ENCODE data around the gene MIOS. TPM values are rescaled to one million over a fixed set of nuclear protein-coding genes. Genes with fewer than 3 reads are reported as not detected.
A peak's percentile ranks its signal among the peaks of the same experiment; 100 is the strongest.
"Not testable (repeated sequence)": the region's sequence is repeated elsewhere in the genome, so short reads cannot be mapped to it uniquely, and the experiment has no call there.

The MIOS gene
- total RNA-seq, 1 donor from 2014 or later, result 15.1 TPM

DNA sequence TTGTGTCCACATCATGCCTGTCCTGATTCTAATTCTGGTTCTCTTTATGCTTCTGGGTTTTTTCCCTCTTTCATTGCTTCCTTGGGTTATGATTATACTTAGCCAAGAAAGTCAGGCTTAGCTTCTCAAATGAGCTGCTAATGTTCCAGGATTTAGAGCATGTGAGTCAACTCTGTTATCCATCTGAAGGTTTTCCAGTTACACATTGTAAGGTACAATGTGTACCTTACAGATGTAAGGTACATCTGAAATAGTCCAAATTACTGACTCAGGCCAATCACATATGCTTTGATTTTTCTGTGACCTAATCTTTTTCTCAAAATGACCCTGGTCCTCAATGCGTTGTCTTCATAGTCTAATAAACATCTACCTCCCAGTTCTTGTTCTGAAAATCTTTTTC is 13.3 kb upstream of the MIOS start:
- no peak for DNase-seq (ENCODE audit: low spot score)
- Mint-ChIP-seq H3K27me3 (ENCODE audit: low read depth) (no peaks in the 10 kb centered on the region), H3K36me3 (ENCODE audit: low read depth) (peaks cover 7% of the 10 kb centered on the region), H3K4me1 (ENCODE audit: low read depth) (peaks cover 13% of the 10 kb centered on the region), H3K9me3 (ENCODE audit: low read depth) (peaks cover 10% of the 10 kb centered on the region), H3K27ac (ENCODE audit: unreplicated experiment) (peak overlapping the region; percentile 37), H3K4me3 (ENCODE audit: unreplicated experiment) (no peak overlapping the region)
- TF ChIP-seq, protein P1, sequence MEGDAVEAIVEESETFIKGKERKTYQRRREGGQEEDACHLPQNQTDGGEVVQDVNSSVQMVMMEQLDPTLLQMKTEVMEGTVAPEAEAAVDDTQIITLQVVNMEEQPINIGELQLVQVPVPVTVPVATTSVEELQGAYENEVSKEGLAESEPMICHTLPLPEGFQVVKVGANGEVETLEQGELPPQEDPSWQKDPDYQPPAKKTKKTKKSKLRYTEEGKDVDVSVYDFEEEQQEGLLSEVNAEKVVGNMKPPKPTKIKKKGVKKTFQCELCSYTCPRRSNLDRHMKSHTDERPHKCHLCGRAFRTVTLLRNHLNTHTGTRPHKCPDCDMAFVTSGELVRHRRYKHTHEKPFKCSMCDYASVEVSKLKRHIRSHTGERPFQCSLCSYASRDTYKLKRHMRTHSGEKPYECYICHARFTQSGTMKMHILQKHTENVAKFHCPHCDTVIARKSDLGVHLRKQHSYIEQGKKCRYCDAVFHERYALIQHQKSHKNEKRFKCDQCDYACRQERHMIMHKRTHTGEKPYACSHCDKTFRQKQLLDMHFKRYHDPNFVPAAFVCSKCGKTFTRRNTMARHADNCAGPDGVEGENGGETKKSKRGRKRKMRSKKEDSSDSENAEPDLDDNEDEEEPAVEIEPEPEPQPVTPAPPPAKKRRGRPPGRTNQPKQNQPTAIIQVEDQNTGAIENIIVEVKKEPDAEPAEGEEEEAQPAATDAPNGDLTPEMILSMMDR (IDR thresholded peaks at IDR 0.05), result no peak

DNA sequence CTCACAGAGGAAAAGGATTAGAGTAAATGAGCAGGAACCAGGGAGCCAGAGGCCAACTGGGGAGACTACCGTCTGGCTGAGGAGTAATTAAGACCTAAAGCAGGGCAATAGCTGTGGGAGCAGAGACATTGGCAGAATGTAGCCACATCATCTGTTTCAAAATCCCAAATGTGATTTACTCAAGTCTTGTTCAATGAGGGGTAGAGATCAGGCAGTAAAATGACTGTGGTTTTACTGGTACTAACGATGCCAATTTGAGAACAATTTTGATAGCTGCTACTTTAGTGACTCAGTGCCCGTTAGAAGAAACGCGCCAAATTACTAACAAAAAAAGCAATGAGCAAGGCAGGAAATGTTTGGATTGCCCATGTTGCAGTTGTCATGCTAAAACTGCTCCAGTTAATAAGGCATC is 12.7 kb upstream of the MIOS start:
- TF ChIP-seq, protein P1 (IDR thresholded peaks at IDR 0.05), result no peak
- DNase-seq (ENCODE audit: low spot score), result no peak
- Mint-ChIP-seq H3K4me3 (ENCODE audit: unreplicated experiment) (no peak overlapping the region), H3K27ac (ENCODE audit: unreplicated experiment) (peak overlapping the region; percentile 37), H3K9me3 (ENCODE audit: low read depth) (peaks cover 16% of the 10 kb centered on the region), H3K4me1 (ENCODE audit: low read depth) (peaks cover 13% of the 10 kb centered on the region), H3K36me3 (ENCODE audit: low read depth) (peaks cover 12% of the 10 kb centered on the region), H3K27me3 (ENCODE audit: low read depth) (no peaks in the 10 kb centered on the region)

DNA sequence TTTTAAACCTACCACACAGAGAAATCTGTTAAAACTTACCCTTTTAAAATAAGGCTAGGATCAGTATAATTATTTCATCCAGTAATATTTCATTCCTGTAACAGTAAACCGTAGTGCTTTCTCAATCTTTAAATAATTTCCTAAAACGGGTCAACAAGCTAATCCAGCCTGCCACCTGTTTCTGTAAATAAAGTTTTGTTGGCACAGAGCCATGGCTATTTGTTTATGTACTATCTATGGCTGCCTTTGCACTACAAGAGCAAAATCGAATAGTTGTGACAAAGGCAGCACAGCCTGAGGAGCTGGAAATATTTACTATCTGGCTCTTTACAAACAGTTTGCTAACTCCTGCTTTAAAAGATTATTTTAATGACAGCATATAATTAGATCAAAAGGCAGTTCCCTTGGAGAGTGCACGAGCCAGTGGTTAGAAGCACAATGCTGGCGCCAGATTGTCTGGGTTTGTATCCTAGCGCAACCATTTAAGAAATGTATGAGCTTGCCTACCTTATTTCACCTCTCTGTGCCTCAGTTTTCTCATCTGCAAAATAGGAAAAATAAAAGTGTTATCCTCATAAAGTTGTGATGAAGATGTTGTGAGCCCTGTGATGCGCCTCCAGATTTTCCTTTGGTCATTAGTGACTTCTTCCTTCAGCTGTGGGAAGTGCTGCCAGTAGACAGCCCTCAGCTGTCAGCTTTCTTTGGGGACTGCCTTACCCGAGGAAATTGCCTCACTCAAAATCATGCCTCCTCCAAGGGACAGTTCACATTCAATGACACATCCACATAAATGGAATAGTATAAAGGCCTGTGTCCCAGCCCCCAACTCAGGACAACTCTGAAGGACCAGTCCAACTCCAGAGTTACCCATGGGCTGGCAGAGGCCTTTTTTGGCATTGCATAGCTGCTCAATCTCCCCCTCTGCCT is 11.8 kb upstream of the MIOS start:
- no peak overlapping the region for H3K27ac Mint-ChIP-seq (ENCODE audit: unreplicated experiment)
- no peak for DNase-seq (ENCODE audit: low spot score)
- H3K9me3 Mint-ChIP-seq (ENCODE audit: low read depth), result peaks cover 25% of the 10 kb centered on the region
- H3K4me1 Mint-ChIP-seq (ENCODE audit: low read depth), result peaks cover 13% of the 10 kb centered on the region
- H3K36me3 Mint-ChIP-seq (ENCODE audit: low read depth), result peaks cover 21% of the 10 kb centered on the region
- H3K4me3 Mint-ChIP-seq (ENCODE audit: unreplicated experiment), result no peak overlapping the region
- no peaks in the 10 kb centered on the region for H3K27me3 Mint-ChIP-seq (ENCODE audit: low read depth)
- TF ChIP-seq, protein P1 (IDR thresholded peaks at IDR 0.05), result no peak

DNA sequence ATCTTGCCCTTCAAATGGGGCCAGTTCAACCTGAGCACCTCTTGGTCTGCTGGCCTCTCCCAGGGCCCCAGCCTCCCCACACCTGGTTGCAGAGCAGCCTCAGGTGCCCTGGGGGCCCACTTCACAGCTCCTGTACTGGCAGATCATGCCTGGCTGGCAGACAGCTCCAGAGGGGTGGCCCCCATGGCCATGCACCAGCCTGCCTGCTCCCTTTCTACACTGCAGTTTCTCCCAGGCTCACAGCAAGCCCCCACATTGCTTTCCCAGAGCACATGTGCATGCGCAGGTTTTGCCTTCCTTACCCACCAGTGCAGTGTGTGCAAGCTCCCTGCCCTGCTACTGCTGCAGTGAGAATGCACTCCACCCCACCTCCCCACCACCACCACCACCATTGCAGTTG is 9.8 kb upstream of the MIOS start:
- Mint-ChIP-seq H3K27me3 (ENCODE audit: low read depth) (no peaks in the 10 kb centered on the region), H3K4me1 (ENCODE audit: low read depth) (peaks cover 13% of the 10 kb centered on the region), H3K27ac (ENCODE audit: unreplicated experiment) (no peak overlapping the region), H3K9me3 (ENCODE audit: low read depth) (peaks cover 35% of the 10 kb centered on the region), H3K36me3 (ENCODE audit: low read depth) (peaks cover 25% of the 10 kb centered on the region), H3K4me3 (ENCODE audit: unreplicated experiment) (no peak overlapping the region)
- DNase-seq (ENCODE audit: low spot score), result no peak
- TF ChIP-seq, protein P1 (IDR thresholded peaks at IDR 0.05), result no peak

DNA sequence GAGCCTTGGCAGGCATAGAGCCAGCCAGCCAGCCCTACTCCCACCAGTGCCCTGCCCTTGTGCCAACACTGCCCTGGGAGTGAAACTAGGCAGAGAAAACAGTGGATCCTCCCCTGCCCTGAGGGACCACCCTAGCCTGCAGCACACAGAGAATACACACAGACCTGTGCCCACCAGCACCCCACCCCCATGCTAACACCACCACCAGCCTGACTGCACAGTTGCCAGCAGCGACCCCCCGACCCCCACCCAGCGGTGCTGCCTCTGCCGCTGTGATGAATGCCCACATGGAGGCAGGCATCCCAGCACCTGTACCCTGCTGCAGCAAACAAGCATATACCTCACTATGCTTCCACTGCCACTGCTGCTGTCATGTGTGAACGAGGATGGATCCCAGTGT is 9.4 kb upstream of the MIOS start:
- Mint-ChIP-seq H3K4me1 (ENCODE audit: low read depth) (peaks cover 13% of the 10 kb centered on the region), H3K27me3 (ENCODE audit: low read depth) (no peaks in the 10 kb centered on the region), H3K9me3 (ENCODE audit: low read depth) (peaks cover 35% of the 10 kb centered on the region), H3K36me3 (ENCODE audit: low read depth) (peaks cover 25% of the 10 kb centered on the region), H3K27ac (ENCODE audit: unreplicated experiment) (no peak overlapping the region), H3K4me3 (ENCODE audit: unreplicated experiment) (no peak overlapping the region)
- TF ChIP-seq, protein P1 (IDR thresholded peaks at IDR 0.05), result no peak
- DNase-seq (ENCODE audit: low spot score), result no peak

DNA sequence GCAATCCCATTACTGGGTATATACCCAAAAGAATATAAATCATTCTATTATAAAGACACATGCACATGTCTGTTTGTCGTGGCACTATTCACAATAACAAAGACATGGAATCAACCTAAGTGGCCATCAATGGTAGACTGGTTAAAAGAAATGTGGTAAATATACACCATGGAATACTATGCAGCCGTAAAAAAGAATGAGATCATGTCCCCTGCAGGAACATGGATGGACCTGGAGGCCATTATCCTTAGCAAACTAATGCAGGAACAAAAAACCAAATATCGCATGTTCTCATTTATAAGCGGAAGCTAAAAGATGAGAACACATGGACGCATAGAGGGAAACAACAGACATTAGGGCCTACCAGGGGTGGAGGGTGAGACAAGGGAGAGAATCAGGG is 5.1 kb upstream of the MIOS start:
- H3K27ac Mint-ChIP-seq (ENCODE audit: unreplicated experiment); H3K4me1 Mint-ChIP-seq (ENCODE audit: low read depth); DNase-seq (ENCODE audit: low spot score); H3K4me3 Mint-ChIP-seq (ENCODE audit: unreplicated experiment); H3K27me3 Mint-ChIP-seq (ENCODE audit: low read depth): not testable (repeated sequence)
- H3K9me3 Mint-ChIP-seq (ENCODE audit: low read depth), result peaks cover 35% of the 10 kb centered on the region
- peaks cover 25% of the 10 kb centered on the region for H3K36me3 Mint-ChIP-seq (ENCODE audit: low read depth)
